AG04449 (cell line): ENCODE results near the gene BRSK2.

ENCODE experiments used
- CTCF ChIA-PET: fragments of 350-600 bp; formaldehyde crosslinking; extraction: SDS; loops from one replicate; lab custom pipeline; 2021; ENCODE audit warnings: antibody characterized with exemption; lab: Yijun Ruan, JAX
- POLR2A ChIA-PET: fragments of 400-600, 350-600 bp; formaldehyde crosslinking; extraction: SDS; loops from one replicate; lab custom pipeline; 2020; ENCODE audit warnings: antibody characterized with exemption, inconsistent platforms; lab: Yijun Ruan, JAX
- DNase-seq: peaks from one replicate; pipeline ENCODE4 v3.0.0-alpha.2; 2010; ENCODE audit warnings: low read depth, low spot score
- H3K4me3 ChIP-seq: 2 replicates; pipeline ENCODE4 v1.5.1; 2011; ENCODE audit warnings: low read depth, mild to moderate bottlenecking, control low read depth, low read length
- TF ChIP-seq, protein P1 (sequence below): IDR thresholded peaks from one replicate; pipeline ENCODE4 v1.5.1; 2011; ENCODE audit warnings: mild to moderate bottlenecking, moderate library complexity, low read length, control low read depth, inconsistent platforms; ENCODE audit not compliant: insufficient read depth; ENCODE audit errors: missing control alignments

Gene BRSK2

DNA sequence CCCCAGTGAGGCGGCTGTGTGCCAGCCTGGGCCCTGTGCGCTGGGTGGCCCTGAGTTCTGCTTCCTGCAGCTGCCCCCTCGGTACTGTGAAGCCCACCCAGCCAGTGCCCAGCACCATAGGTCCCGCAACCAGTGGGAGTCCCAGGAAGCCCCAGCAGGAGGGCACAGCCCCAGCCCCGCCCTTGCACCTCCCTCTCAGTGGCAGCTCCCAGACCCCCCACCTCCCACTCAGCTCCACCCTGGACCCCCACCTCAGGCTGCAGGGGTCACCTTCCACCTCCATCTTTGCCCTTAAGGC lies 66.0 kb downstream of the BRSK2 start:
- TF ChIP-seq, protein P1, sequence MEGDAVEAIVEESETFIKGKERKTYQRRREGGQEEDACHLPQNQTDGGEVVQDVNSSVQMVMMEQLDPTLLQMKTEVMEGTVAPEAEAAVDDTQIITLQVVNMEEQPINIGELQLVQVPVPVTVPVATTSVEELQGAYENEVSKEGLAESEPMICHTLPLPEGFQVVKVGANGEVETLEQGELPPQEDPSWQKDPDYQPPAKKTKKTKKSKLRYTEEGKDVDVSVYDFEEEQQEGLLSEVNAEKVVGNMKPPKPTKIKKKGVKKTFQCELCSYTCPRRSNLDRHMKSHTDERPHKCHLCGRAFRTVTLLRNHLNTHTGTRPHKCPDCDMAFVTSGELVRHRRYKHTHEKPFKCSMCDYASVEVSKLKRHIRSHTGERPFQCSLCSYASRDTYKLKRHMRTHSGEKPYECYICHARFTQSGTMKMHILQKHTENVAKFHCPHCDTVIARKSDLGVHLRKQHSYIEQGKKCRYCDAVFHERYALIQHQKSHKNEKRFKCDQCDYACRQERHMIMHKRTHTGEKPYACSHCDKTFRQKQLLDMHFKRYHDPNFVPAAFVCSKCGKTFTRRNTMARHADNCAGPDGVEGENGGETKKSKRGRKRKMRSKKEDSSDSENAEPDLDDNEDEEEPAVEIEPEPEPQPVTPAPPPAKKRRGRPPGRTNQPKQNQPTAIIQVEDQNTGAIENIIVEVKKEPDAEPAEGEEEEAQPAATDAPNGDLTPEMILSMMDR = no peak
- ChIA-PET CTCF (interaction anchor here (1.2 kb wide), 1 partner anchor 8 kb away, joined by 3 read pairs; no protein-coding TSS in a partner anchor), POLR2A (no interaction called here)
- H3K4me3 ChIP-seq = no peak overlapping the region
- DNase-seq = no peak

- CTCF ChIA-PET = interaction anchor here (1.2 kb wide), 1 partner anchor 8 kb away, joined by 3 read pairs; no protein-coding TSS in a partner anchor
Measured at GRCh38 chr11:1456176-1456575, 66.4 kb downstream of the BRSK2 start.

DNA sequence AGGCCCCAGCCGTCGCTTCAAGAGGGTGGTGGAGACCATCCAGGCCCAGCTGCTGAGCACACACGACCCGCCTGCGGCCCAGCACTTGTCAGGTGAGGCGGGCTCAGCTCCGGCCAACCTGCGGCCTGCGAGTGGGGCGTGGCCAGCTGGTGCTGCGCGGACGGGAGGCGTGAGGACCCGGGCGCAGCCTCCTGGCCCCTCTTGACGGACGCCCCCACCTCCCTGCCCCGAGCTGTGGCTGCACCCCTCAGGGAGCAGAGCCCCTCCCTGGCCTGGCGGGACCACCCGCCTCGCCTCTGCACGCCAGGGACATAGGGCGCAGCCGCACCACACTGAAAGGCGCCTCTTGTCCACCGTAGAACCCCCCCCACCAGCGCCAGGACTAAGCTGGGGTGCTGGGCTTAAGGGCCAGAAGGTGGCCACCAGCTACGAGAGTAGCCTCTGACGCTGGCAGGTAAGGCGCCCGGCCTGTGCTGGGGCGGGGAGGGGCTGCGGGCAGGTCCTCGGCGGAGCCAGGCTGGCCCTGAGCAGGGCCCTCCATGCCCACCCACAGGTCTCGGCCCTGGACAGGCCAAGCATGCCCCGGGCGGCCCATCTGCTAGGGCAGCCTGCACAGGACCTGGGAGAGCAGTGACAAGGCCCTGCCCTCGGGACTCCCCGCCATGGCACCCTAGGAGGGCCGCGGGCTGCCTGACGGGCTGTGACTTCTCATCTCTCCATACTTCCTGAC lies 67.0 kb downstream of the BRSK2 start:
- no peak overlapping the region for H3K4me3 ChIP-seq
- no peak for DNase-seq
- POLR2A ChIA-PET = no interaction called here
- TF ChIP-seq, protein P1 = no peak
- CTCF ChIA-PET = interaction anchor here (1.2 kb wide), 1 partner anchor 7 kb away, joined by 3 read pairs; no protein-coding TSS in a partner anchor

More at GRCh38 chr11:1456176-1456575, 66.4 kb downstream of the BRSK2 start:
- no peak overlapping the region for H3K4me3 ChIP-seq
- no peak for DNase-seq
- POLR2A ChIA-PET = no interaction called here
- TF ChIP-seq, protein P1 = no peak

DNA sequence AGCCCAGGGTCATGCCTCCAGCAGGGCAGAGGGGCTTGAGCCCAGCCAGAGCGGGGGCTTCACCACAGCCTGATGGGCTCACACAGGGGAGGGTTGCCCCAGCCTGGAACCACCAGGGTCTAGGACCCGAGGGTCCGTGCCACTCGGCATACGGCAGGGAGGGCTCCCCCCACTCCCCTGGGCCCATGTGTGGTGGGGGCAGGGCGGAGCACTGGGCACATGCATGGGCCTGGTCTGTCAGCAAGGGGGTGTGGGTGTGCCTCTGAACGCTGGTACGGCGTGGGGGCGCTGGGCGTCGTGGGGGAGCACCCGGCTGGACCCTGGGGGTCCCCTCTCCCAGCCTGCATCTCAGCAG lies 67.6 kb downstream of the BRSK2 start:
- no peak for DNase-seq
- CTCF ChIA-PET = no interaction called here
- TF ChIP-seq, protein P1 = no peak
- POLR2A ChIA-PET = no interaction called here
- no peak overlapping the region for H3K4me3 ChIP-seq

- POLR2A ChIA-PET = no interaction called here
- no peak overlapping the region for H3K4me3 ChIP-seq
- TF ChIP-seq, protein P1 = no peak
- CTCF ChIA-PET = no interaction called here
- DNase-seq = no peak
Measured at GRCh38 chr11:1457856-1458255, 68.1 kb downstream of the BRSK2 start.

- no peak for DNase-seq
- POLR2A ChIA-PET = no interaction called here
- TF ChIP-seq, protein P1 = peak; percentile 38
- CTCF ChIA-PET = no interaction called here
- H3K4me3 ChIP-seq = no peak overlapping the region
Measured at GRCh38 chr11:1458340-1459218, 68.8 kb downstream of the BRSK2 start.
